Pancreas (tissue), 10 donors: ENCODE data around the gene HDAC11. TPM values are rescaled to one million over a fixed set of nuclear protein-coding genes. Genes with fewer than 3 reads are reported as not detected.

Source experiments
- ATAC-seq, 4 donors: fragments of 200-7000 bp; cut with Tn5 transposase; one replicate each; pipeline versions ENCODE4 v1.8.0 to v1.9.1; 2020; ENCODE audit warnings: mild to moderate bottlenecking in 4 of 4, moderate library complexity in 4 of 4
- DNase-seq, 6 donors: peaks; one replicate each; pipeline ENCODE4 v3.0.0-alpha.2; 2020
- FAIRE-seq: peaks from 2 replicates; lab custom pipeline; 2012; peaks lifted over from hg19 to GRCh38; lab: Jason Lieb, UNC
- H3K27ac ChIP-seq, 4 donors: fragments of 200-600 bp; sonication (generic); 1 replicate in 3 of 4; 2 replicates in 1 of 4; pipeline versions ENCODE4 v1.5.0 to v1.8.0; 2020
- H3K27me3 ChIP-seq, 4 donors: fragments of 200-600 bp; one replicate each; pipeline ENCODE4 v1.8.0; 2021
- H3K36me3 ChIP-seq, 3 donors: fragments of 200-600 bp; sonication (generic) in 1 of 3; one replicate each; pipeline versions ENCODE4 v1.5.0 to v1.8.0; 2020 to 2021
- H3K4me1 ChIP-seq, 3 donors: fragments of 200-600 bp; one replicate each; pipeline ENCODE4 v1.8.0; 2021
- H3K4me3 ChIP-seq, 4 donors: fragments of 200-600 bp; sonication (generic) in 2 of 4; one replicate each; pipeline versions ENCODE4 v1.5.0 to v1.8.0; 2020 to 2021
- H3K9me3 ChIP-seq, 4 donors: fragments of 200-600 bp; one replicate each; pipeline ENCODE4 v1.8.0; 2021
- CTCF ChIP-seq, 4 donors: fragments of 200-600 bp; sonication (generic) in 3 of 4; IDR thresholded peaks; one replicate each; pipeline versions ENCODE4 v1.5.0 to v1.8.0; 2021; ENCODE audit warnings: antibody characterized with exemption in 4 of 4
- WGBS, 2 donors: extraction: QIAGEN DNeasy Blood & Tissue Kit; methylation state at CpG; one replicate each; pipeline ENCODE4 v1.1.7; 2013; 5-methylcytosine and 5-hydroxymethylcytosine counted together
- intact Hi-C, 3 donors: fragments of 100-400 bp; cut with DNase I; formaldehyde crosslinking; loops; one replicate each; pipeline versions ENCODE4 v1.11.1 to v1.14.2; 2022
- polyA plus RNA-seq, 2 donors: library from polyadenylated mRNA; stranded (reverse); fragments of 200-250 nt; gene quantifications; one replicate each; pipeline ENCODE4 v1.2.3, GENCODE V29; 2013
- total RNA-seq, 6 donors: library from RNA; stranded (reverse); fragmentation: NEBNext Ultra II Directional in 4 of 6; extraction: Animal tissue kit (Norgen Biotek cat#: 25700) in 4 of 6; gene quantifications; one replicate each; pipeline versions ENCODE4 v1.2.1 to v1.2.4, GENCODE V29; 2021 to 2023
- donor health status: healthy with polysubstance abuse.
- donor health status: DM: no; HTN: no; CAD: no; lungs with moderate emphysema.
- donor health status: DM: no; HTN: no; CAD: no.
- donor health status: control.
- donor health status: control.
- donor health status: Bipolar disorder and iron deficiency.
- donor health status: DM: yes; HTN: yes; CAD: no.
- donor health status: DM: no; HTN: no; CAD: no.
- donor health status: DM: no; HTN: no; CAD: no.
- donor health status: DM: yes; HTN: yes; CAD: no.

Gene HDAC11
- total and polyA plus RNA-seq, 8 donors, result 20.4 to 40.3 (median 26.8) TPM

- Histone ChIP-seq H3K27me3 (no peaks in the 10 kb centered on the region), H3K4me1 (peaks cover 0 to 5% (median 0%) of the 10 kb centered on the region in 3 donors), H3K36me3 (no peaks in the 10 kb centered on the region), H3K27ac (no peak overlapping the region), H3K9me3 (no peaks in the 10 kb centered on the region), H3K4me3 (no peak overlapping the region)
- 84 to 89% methylated on average over 10 of the region's 10 CpGs for WGBS, 2 donors
- intact Hi-C loops, result no loop called here
- TF ChIP-seq CTCF (IDR thresholded peaks at IDR 0.05), result no peak
- FAIRE-seq (no peak), DNase-seq (peak in 1 of 6 donors; percentile 23), ATAC-seq (no peak)
Observed at GRCh38 chr3:13474776-13475303, 5.3 kb upstream of the HDAC11 start.

GRCh38 chr3:13475871-13476590 is 4.1 kb upstream of the HDAC11 start:
- Histone ChIP-seq H3K4me1 (peaks cover 0 to 5% (median under 1%) of the 10 kb centered on the region in 3 donors), H3K27ac (no peak overlapping the region), H3K36me3 (no peaks in the 10 kb centered on the region), H3K9me3 (no peaks in the 10 kb centered on the region), H3K27me3 (no peaks in the 10 kb centered on the region), H3K4me3 (no peak overlapping the region)
- 53 to 68% methylated on average over 7 of the region's 7 CpGs for WGBS, 2 donors
- TF ChIP-seq CTCF (IDR thresholded peaks at IDR 0.05), result no peak
- ATAC-seq, result no peak
- FAIRE-seq, result no peak
- DNase-seq, result peak in 2 of 6 donors; percentile 23 to 30
- intact Hi-C loops, result no loop called here

GRCh38 chr3:13477943-13478342 is 2.2 kb upstream of the HDAC11 start:
- no peak for FAIRE-seq
- Histone ChIP-seq H3K36me3 (no peaks in the 10 kb centered on the region), H3K4me1 (peaks cover 9 to 16% (median 11%) of the 10 kb centered on the region in 3 donors), H3K27ac (no peak overlapping the region), H3K4me3 (no peak overlapping the region), H3K9me3 (no peaks in the 10 kb centered on the region), H3K27me3 (no peaks in the 10 kb centered on the region)
- 65 to 68% methylated on average over 6 of the region's 6 CpGs for WGBS, 2 donors
- intact Hi-C loops, result no loop called here
- DNase-seq, result peak in 2 of 6 donors; percentile 20 to 31
- ATAC-seq, result no peak
- no peak for TF ChIP-seq CTCF (IDR thresholded peaks at IDR 0.05)

- no peak for FAIRE-seq
- Histone ChIP-seq H3K9me3 (no peaks in the 10 kb centered on the region), H3K27ac (peak overlapping the region; percentile 86 to 97 (median 96)), H3K36me3 (no peaks in the 10 kb centered on the region), H3K4me1 (peaks cover 14 to 26% (median 20%) of the 10 kb centered on the region in 3 donors), H3K27me3 (no peaks in the 10 kb centered on the region), H3K4me3 (peak overlapping the region; percentile 60 to 78 (median 71))
- 1 to 2% methylated on average over 13 of the region's 13 CpGs for WGBS, 2 donors
- peak in 5 of 6 donors; percentile 35 to 84 (median 65) for DNase-seq
- ATAC-seq, result peak; percentile 19 to 53 (median 29)
- no peak for TF ChIP-seq CTCF (IDR thresholded peaks at IDR 0.05)
- intact Hi-C loops, result no loop called here
Observed at GRCh38 chr3:13479332-13479581, 849 bp upstream of the HDAC11 start.
